WTC11 (cell line): Measurements from ENCODE around the gene EPN3. TPM values are rescaled to one million over a fixed set of nuclear protein-coding genes. Genes with fewer than 3 reads are reported as not detected.

Experiments
- ATAC-seq: fragments of 200-7000 bp; cut with Tn5 transposase; 2 replicates; pipeline ENCODE4 v1.10.0; 2021; ENCODE audit warnings: mild to moderate bottlenecking, moderate library complexity
- CTCF ChIA-PET: fragments of 300-600 bp; sonication (Branson Sonifier 250); formaldehyde crosslinking; loops from one replicate; lab custom pipeline; 2021; ENCODE audit warnings: antibody characterized with exemption; lab: Charles Lee
- POLR2A ChIA-PET: fragments of 350-600 bp; sonication (Branson Sonifier 250); formaldehyde crosslinking; loops from one replicate; lab custom pipeline; 2021; ENCODE audit warnings: antibody characterized with exemption; lab: Charles Lee
- DNase-seq: peaks from one replicate; pipeline ENCODE4 v3.0.0; 2021; ENCODE audit warnings: low spot score
- H3K27ac Mint-ChIP-seq: 2 replicates; pipeline ENCODE4 v1.8.0; 2021; ENCODE audit warnings: mixed read lengths
- H3K27me3 Mint-ChIP-seq: 2 replicates; pipeline ENCODE4 v1.8.0; 2021; ENCODE audit warnings: low read depth, mild to moderate bottlenecking, moderate library complexity, mixed read lengths
- H3K36me3 Mint-ChIP-seq: 2 replicates; pipeline ENCODE4 v1.8.0; 2021; ENCODE audit warnings: mixed read lengths
- H3K4me1 Mint-ChIP-seq: 2 replicates; pipeline ENCODE4 v1.8.0; 2022; ENCODE audit warnings: mixed read lengths
- H3K4me3 Mint-ChIP-seq: 2 replicates; pipeline ENCODE4 v1.8.0; 2021; ENCODE audit warnings: mild to moderate bottlenecking, moderate library complexity, mixed read lengths
- H3K9me3 Mint-ChIP-seq: 2 replicates; pipeline ENCODE4 v1.8.0; 2021; ENCODE audit warnings: mixed read lengths
- AFF4 ChIP-seq: sonication (generic); formaldehyde crosslinking; IDR thresholded peaks from 2 replicates; pipeline ENCODE4 v1.8.1; 2023; ENCODE audit warnings: mild to moderate bottlenecking, missing genetic modification reagents, borderline replicate concordance
- ATF1 ChIP-seq: sonication (generic); formaldehyde crosslinking; IDR thresholded peaks from 2 replicates; pipeline ENCODE4 v1.8.1; 2023; ENCODE audit warnings: mild to moderate bottlenecking, moderate library complexity, missing genetic modification reagents
- CBFB ChIP-seq: sonication (generic); formaldehyde crosslinking; IDR thresholded peaks from 2 replicates; pipeline ENCODE4 v1.8.1; 2022; ENCODE audit warnings: mild to moderate bottlenecking, low read depth, missing genetic modification reagents
- CDX4 ChIP-seq: fragments of 250-450 bp; sonication (Bioruptor Pico); IDR thresholded peaks from 2 replicates; pipeline ENCODE4 v1.9.0; 2021; ENCODE audit warnings: moderate library complexity, mild to moderate bottlenecking, inconsistent platforms, borderline replicate concordance
- ETV6 ChIP-seq: sonication (generic); formaldehyde crosslinking; IDR thresholded peaks from 2 replicates; pipeline ENCODE4 v1.8.1; 2022; ENCODE audit warnings: mild to moderate bottlenecking, missing genetic modification reagents
- FOXJ3 ChIP-seq: sonication (generic); formaldehyde crosslinking; IDR thresholded peaks from 2 replicates; pipeline ENCODE4 v1.9.0; 2021; ENCODE audit warnings: missing genetic modification reagents, mild to moderate bottlenecking, borderline replicate concordance
- FOXP1 ChIP-seq: sonication (generic); formaldehyde crosslinking; IDR thresholded peaks from 2 replicates; pipeline ENCODE4 v1.8.0; 2022; ENCODE audit warnings: missing genetic modification reagents, mild to moderate bottlenecking, moderate library complexity, borderline replicate concordance
- IRF2 ChIP-seq: sonication (generic); formaldehyde crosslinking; IDR thresholded peaks from 2 replicates; pipeline ENCODE4 v1.8.0; 2022; ENCODE audit warnings: low read depth, missing genetic modification reagents, borderline replicate concordance
- JAZF1 ChIP-seq: fragments of 250-450 bp; sonication (Bioruptor Pico); IDR thresholded peaks from 2 replicates; pipeline ENCODE4 v1.9.0; 2021; ENCODE audit warnings: moderate library complexity, mild to moderate bottlenecking, inconsistent platforms
- MXD4 ChIP-seq: fragments of 250-450 bp; sonication (Bioruptor Pico); IDR thresholded peaks from 2 replicates; pipeline ENCODE4 v1.8.0; 2021; ENCODE audit warnings: mild to moderate bottlenecking, moderate library complexity, borderline replicate concordance
- MYBL2 ChIP-seq: sonication (generic); formaldehyde crosslinking; IDR thresholded peaks from 2 replicates; pipeline ENCODE4 v1.8.1; 2023; ENCODE audit warnings: mild to moderate bottlenecking, moderate library complexity, missing genetic modification reagents
- NFE2L1 ChIP-seq: sonication (generic); formaldehyde crosslinking; IDR thresholded peaks from 2 replicates; pipeline ENCODE4 v1.8.1; 2023; ENCODE audit warnings: missing genetic modification reagents
- NR3C1 ChIP-seq: sonication (generic); formaldehyde crosslinking; conservative IDR thresholded peaks from 2 replicates; pipeline ENCODE4 v1.8.1; 2023; ENCODE audit warnings: low read depth, mild to moderate bottlenecking, missing genetic modification reagents
- SOX15 ChIP-seq: fragments of 250-450 bp; sonication (Bioruptor Pico); IDR thresholded peaks from 2 replicates; pipeline ENCODE4 v1.9.0; 2021; ENCODE audit warnings: mild to moderate bottlenecking
- SP1 ChIP-seq: sonication (generic); formaldehyde crosslinking; conservative IDR thresholded peaks from 2 replicates; pipeline ENCODE4 v1.8.1; 2022; ENCODE audit warnings: missing genetic modification reagents
- TEAD1 ChIP-seq: sonication (generic); formaldehyde crosslinking; IDR thresholded peaks from 2 replicates; pipeline ENCODE4 v1.8.0; 2022; ENCODE audit warnings: mild to moderate bottlenecking, missing genetic modification reagents
- TP53 ChIP-seq: sonication (generic); formaldehyde crosslinking; IDR thresholded peaks from 2 replicates; pipeline ENCODE4 v1.8.1; 2023; ENCODE audit warnings: mild to moderate bottlenecking, missing genetic modification reagents
- ZNF317 ChIP-seq: sonication (generic); formaldehyde crosslinking; IDR thresholded peaks from 2 replicates; pipeline ENCODE4 v1.8.1; 2023; ENCODE audit warnings: low read depth, mild to moderate bottlenecking, moderate library complexity, missing genetic modification reagents, borderline replicate concordance
- ZNF416 ChIP-seq: fragments of 250-450 bp; sonication (Bioruptor Pico); IDR thresholded peaks from 2 replicates; pipeline ENCODE4 v1.9.0; 2021; ENCODE audit warnings: mild to moderate bottlenecking, inconsistent platforms
- total RNA-seq: library from RNA; stranded (reverse); gene quantifications from 3 replicates; pipeline ENCODE4 v1.2.3, GENCODE V29; 2021
- TF ChIP-seq, protein P1 (sequence below): fragments of 250-450 bp; sonication (Bioruptor Pico); conservative IDR thresholded peaks from 2 replicates; pipeline ENCODE4 v1.9.0; 2021; ENCODE audit warnings: mild to moderate bottlenecking
- TF ChIP-seq, protein P2 (sequence below): sonication (generic); formaldehyde crosslinking; IDR thresholded peaks from 2 replicates; pipeline ENCODE4 v1.8.0; 2022; ENCODE audit warnings: mild to moderate bottlenecking, missing genetic modification reagents
- TF ChIP-seq, protein P3 (sequence below): sonication (generic); formaldehyde crosslinking; IDR thresholded peaks from 2 replicates; pipeline ENCODE4 v1.8.1; 2022; ENCODE audit warnings: low read depth, mild to moderate bottlenecking, moderate library complexity, missing genetic modification reagents, borderline replicate concordance
- TF ChIP-seq, protein P4 (sequence below): sonication (generic); formaldehyde crosslinking; IDR thresholded peaks from 2 replicates; pipeline ENCODE4 v1.8.0; 2022; ENCODE audit warnings: mild to moderate bottlenecking, missing genetic modification reagents
- TF ChIP-seq, protein P5 (sequence below): sonication (generic); formaldehyde crosslinking; IDR thresholded peaks from 2 replicates; pipeline ENCODE4 v1.8.0; 2023; ENCODE audit warnings: missing genetic modification reagents

The EPN3 gene
- total RNA-seq, 1 experiment from 2014 or later, result 8.8 TPM

GRCh38 chr17:50536683-50537646 lies 4.4 kb downstream of the EPN3 start (continued):
- TF ChIP-seq NFE2L1 (CRISPR knock-in tag) (no peak), JAZF1 (CRISPR knock-in tag) (no peak), ZNF317 (CRISPR knock-in tag) (no peak), TEAD1 (CRISPR knock-in tag) (no peak), MXD4 (CRISPR knock-in tag) (no peak), CBFB (CRISPR knock-in tag) (no peak)
- TF ChIP-seq, all 79 proteins: peak for 0

DNA sequence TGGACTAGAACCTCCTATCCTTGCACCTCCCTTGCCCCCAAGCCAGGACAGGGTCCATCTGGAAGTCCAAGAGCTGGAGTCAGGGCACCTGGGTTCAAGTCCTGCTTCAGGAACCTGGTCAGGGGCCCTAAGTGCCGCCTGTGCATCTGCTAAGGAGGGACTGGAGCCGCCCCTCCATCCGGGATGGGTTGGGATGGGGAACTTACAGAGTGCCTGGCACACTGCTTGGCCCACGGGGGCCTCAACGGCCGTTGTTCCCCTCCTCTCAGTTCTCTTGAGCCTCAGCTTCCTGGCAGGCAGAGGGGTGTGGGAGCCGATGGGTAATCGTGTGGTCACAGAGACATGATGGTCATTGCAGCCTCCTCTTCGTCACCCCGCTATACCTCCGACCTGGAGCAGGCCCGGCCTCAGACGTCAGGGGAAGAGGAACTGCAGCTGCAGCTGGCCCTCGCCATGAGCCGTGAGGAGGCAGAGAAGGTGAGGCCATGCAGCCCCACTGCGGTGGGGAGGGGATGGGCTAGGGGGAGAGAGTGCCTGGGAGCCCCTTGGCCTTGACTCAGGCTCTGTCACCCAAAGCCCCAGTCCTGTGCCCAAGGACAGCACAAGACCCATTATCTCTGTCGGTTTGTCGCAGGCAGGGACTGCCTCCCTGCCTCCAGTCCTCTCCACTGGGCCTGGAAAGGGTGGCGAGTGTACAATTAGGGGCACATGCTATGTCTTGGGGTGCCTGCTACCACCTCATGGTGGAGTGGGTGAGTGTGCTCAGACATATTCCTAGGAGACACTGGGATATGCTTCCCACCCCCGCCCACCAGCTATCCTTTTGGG lies 5.4 kb downstream of the EPN3 start:
- CTCF ChIA-PET, result interaction anchor here (0.9 to 1.6 kb wide), 2 partner anchors 13 to 58 kb away, joined by 5 read pairs; no protein-coding TSS in a partner anchor
- peaks cover 20% of the 10 kb centered on the region for H3K27me3 Mint-ChIP-seq
- no peaks in the 10 kb centered on the region for H3K9me3 Mint-ChIP-seq
- H3K4me3 Mint-ChIP-seq, result no peak overlapping the region
- no peak for TF ChIP-seq ATF1 (CRISPR knock-in tag)
- no peak for TF ChIP-seq SOX15 (CRISPR knock-in tag)
- TF ChIP-seq IRF2 (CRISPR knock-in tag), result no peak
- TF ChIP-seq, protein P1, sequence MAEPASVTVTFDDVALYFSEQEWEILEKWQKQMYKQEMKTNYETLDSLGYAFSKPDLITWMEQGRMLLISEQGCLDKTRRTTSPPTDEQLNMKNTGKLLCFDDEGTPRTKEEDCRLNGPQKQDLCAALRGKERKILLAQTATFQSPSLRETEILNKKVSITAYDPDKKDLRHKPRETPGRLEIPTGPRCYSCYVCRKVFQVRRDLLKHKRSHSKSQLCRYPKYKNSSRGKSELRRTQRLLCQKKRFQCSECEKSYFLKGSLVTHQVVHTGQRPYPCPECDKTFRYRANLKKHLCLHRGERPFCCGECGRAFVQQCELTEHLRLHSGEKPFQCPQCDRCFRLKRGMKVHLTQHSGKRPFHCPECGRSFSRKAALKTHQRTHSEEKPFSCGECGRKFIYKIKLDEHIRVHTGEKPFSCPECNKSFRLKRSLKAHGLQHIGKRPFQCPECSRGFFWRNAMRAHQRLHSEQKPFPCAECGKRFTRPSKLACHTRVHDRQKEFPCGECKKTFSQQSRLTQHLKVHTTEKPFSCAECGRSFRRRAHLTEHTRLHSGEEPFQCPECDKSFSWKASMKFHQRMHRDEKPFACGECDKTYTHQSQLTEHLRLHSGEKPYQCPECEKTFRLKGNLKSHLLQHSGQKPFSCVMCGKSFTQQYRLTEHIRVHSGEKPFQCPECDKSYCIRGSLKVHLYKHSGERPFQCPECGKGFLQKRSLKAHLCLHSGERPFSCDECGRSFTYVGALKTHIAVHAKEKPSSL (CRISPR knock-in tag), result no peak
- TF ChIP-seq NR3C1 (CRISPR knock-in tag), result no peak
- TF ChIP-seq, protein P2, sequence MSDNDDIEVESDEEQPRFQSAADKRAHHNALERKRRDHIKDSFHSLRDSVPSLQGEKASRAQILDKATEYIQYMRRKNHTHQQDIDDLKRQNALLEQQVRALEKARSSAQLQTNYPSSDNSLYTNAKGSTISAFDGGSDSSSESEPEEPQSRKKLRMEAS (CRISPR knock-in tag), result no peak
- TF ChIP-seq CDX4 (CRISPR knock-in tag), result no peak
- no peak for TF ChIP-seq MYBL2 (CRISPR knock-in tag)
- TF ChIP-seq, protein P3, sequence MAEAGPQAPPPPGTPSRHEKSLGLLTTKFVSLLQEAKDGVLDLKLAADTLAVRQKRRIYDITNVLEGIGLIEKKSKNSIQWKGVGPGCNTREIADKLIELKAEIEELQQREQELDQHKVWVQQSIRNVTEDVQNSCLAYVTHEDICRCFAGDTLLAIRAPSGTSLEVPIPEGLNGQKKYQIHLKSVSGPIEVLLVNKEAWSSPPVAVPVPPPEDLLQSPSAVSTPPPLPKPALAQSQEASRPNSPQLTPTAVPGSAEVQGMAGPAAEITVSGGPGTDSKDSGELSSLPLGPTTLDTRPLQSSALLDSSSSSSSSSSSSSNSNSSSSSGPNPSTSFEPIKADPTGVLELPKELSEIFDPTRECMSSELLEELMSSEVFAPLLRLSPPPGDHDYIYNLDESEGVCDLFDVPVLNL (CRISPR knock-in tag), result no peak
- TF ChIP-seq, protein P4, sequence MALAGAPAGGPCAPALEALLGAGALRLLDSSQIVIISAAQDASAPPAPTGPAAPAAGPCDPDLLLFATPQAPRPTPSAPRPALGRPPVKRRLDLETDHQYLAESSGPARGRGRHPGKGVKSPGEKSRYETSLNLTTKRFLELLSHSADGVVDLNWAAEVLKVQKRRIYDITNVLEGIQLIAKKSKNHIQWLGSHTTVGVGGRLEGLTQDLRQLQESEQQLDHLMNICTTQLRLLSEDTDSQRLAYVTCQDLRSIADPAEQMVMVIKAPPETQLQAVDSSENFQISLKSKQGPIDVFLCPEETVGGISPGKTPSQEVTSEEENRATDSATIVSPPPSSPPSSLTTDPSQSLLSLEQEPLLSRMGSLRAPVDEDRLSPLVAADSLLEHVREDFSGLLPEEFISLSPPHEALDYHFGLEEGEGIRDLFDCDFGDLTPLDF (CRISPR knock-in tag), result no peak
- no peak for TF ChIP-seq SP1
- TF ChIP-seq ZNF416, result no peak
- TF ChIP-seq, protein P5, sequence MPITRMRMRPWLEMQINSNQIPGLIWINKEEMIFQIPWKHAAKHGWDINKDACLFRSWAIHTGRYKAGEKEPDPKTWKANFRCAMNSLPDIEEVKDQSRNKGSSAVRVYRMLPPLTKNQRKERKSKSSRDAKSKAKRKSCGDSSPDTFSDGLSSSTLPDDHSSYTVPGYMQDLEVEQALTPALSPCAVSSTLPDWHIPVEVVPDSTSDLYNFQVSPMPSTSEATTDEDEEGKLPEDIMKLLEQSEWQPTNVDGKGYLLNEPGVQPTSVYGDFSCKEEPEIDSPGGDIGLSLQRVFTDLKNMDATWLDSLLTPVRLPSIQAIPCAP (CRISPR knock-in tag), result no peak
- no peak for TF ChIP-seq ETV6
- TF ChIP-seq FOXP1, result no peak
- TF ChIP-seq AFF4 (CRISPR knock-in tag), result no peak
- TF ChIP-seq FOXJ3 (CRISPR knock-in tag), result no peak
- no peak for TF ChIP-seq TP53 (CRISPR knock-in tag)
- DNase-seq (no peak), ATAC-seq (no peak)
- H3K4me1 Mint-ChIP-seq, result peaks cover 43% of the 10 kb centered on the region
- H3K27ac Mint-ChIP-seq, result no peak overlapping the region
- H3K36me3 Mint-ChIP-seq, result peaks cover 13% of the 10 kb centered on the region; the same call in 1 of the 2 replicates
- POLR2A ChIA-PET, result interaction anchor here (0.6 kb wide), 1 partner anchor 31 kb away, joined by 6 read pairs; no protein-coding TSS in a partner anchor
